ENCODE measurements around the gene STK25. TPM values are rescaled to one million over a fixed set of nuclear protein-coding genes. Genes with fewer than 3 reads are reported as not detected.
A peak's percentile ranks its signal among the peaks of the same experiment; 100 is the strongest.
"Not testable (repeated sequence)": the region's sequence is repeated elsewhere in the genome, so short reads cannot be mapped to it uniquely, and the experiment has no call there.

The STK25 gene
- total RNA-seq, 2 experiments from 2014 or later = 120 to 201 TPM

DNA sequence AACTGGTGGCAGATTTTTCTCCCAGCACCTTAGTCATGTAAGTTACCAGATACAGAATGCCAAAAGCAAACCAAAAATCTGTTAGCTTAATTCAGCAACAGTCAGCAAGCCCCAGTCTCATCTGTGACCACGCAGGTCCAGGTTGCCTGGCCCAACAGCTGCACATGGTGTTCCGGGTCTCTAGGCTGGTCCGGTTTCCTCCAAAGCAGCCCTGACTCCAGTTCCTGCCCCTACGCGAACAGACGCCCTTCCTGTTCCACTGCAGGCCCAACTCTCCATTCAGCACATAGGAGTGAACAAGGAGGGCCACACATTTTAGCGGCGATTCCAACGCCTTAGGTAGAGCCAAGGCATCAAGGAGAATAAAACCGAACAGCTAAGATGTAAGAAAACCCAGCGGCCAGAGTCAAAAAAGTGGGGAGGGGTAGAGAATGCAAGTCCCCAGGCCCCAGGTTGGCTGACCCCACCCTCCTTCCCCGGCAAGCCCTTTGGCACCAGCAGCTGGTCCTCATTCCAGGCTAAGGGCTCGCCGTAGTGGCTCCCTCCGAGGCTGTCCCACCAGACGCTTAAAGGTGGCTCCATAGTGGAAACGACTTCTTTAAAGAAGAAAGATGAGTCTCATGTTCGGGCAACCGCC is 1.5 kb downstream of the STK25 start:
- H3K4me1 ChIP-seq (ENCODE audit: insufficient read depth, low read length, poor library complexity, severe bottlenecking) = peaks cover 18% of the 10 kb centered on the region
- CTCF ChIA-PET (ENCODE audit: unreplicated experiment) = no interaction called here
- H3K27ac ChIP-seq (ENCODE audit: low read depth, low read length, poor library complexity, severe bottlenecking) = no peak overlapping the region
- intact Hi-C loops (cut with micrococcal nuclease; ENCODE audit: unreplicated experiment) = no loop called here
- H3K79me2 ChIP-seq (ENCODE audit: insufficient read depth, low read depth, low read length) = peaks cover 12% of the 10 kb centered on the region
- POLR2A ChIA-PET = interaction anchor here (0.6 kb wide), 1 partner anchor 189 kb away, joined by 3 read pairs; no protein-coding TSS in a partner anchor
- H3K4me3 ChIP-seq (ENCODE audit: low read depth, low read length, poor library complexity, severe bottlenecking) = peak overlapping the region; percentile 98
- H3K4me2 ChIP-seq (ENCODE audit: low read length) = peak overlapping the region; percentile 93
- no peaks in the 10 kb centered on the region for H4K20me1 ChIP-seq (ENCODE audit: insufficient read depth, low read length)
- H3K36me3 ChIP-seq (ENCODE audit: insufficient read depth, low read length) = peaks cover 17% of the 10 kb centered on the region; the same call in 1 of the 2 replicates
- DNase-seq (ENCODE audit: low spot score) = no peak
- TF ChIP-seq CTCF (conservative IDR thresholded peaks at IDR 0.05; ENCODE audit: low read length) (no peak), EZH2phosphoT487 (IDR thresholded peaks at IDR 0.05; ENCODE audit: borderline replicate concordance, low read depth, low read length) (no peak)
- no peaks in the 10 kb centered on the region for H3K9me2 ChIP-seq (ENCODE audit: insufficient read depth, low read length)
- H2AFZ ChIP-seq (ENCODE audit: low read length) = no peak overlapping the region
- H3K9me3 ChIP-seq (ENCODE audit: low read length) = no peaks in the 10 kb centered on the region
- BruUV-seq (replicated peaks) = TSS peak; percentile 55

GRCh38 chr2:241506317-241506716 is 2.1 kb downstream of the STK25 start:
- Histone ChIP-seq H3K4me1 (ENCODE audit: insufficient read depth, low read length, poor library complexity, severe bottlenecking) (peaks cover 18% of the 10 kb centered on the region), H3K79me2 (ENCODE audit: insufficient read depth, low read depth, low read length) (peaks cover 12% of the 10 kb centered on the region), H3K36me3 (ENCODE audit: insufficient read depth, low read length) (peaks cover 20% of the 10 kb centered on the region; the same call in 1 of the 2 replicates)
- H3K4me2 ChIP-seq (ENCODE audit: low read length); intact Hi-C loops (cut with micrococcal nuclease; ENCODE audit: unreplicated experiment); DNase-seq (ENCODE audit: low spot score); H3K27ac ChIP-seq (ENCODE audit: low read depth, low read length, poor library complexity, severe bottlenecking); H3K9me3 ChIP-seq (ENCODE audit: low read length); H2AFZ ChIP-seq (ENCODE audit: low read length); BruUV-seq (replicated peaks); CTCF ChIA-PET (ENCODE audit: unreplicated experiment); H3K4me3 ChIP-seq (ENCODE audit: low read depth, low read length, poor library complexity, severe bottlenecking); H4K20me1 ChIP-seq (ENCODE audit: insufficient read depth, low read length); H3K9me2 ChIP-seq (ENCODE audit: insufficient read depth, low read length): not testable (repeated sequence)
- POLR2A ChIA-PET = interaction anchor here (0.6 kb wide), 2 partner anchors 188 to 356 kb away, joined by 3 read pairs; partner anchors contain the start of gene PPP1R7

DNA sequence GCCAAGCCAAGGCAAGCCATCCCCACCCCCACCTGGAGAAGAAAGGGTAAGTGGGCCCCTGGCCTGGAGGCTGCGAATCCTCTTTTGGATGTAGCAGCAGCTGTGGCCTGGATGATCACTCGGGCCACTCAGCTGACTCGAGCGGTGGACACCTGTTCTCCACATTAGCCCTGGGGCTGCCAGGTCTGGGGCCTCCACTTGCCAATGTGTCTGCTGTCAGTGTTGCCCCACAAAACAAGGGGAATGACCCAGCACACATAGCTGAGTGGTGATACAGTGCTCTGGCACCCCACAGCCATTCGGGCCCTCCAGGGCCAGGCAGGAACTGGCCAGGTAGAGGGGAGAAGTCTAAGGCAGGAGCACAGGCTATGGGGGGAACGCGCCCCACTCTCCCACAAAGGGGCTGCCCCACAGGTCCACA is 2.6 kb downstream of the STK25 start:
- no peak overlapping the region for H3K4me2 ChIP-seq (ENCODE audit: low read length)
- no peak overlapping the region for H3K4me3 ChIP-seq (ENCODE audit: low read depth, low read length, poor library complexity, severe bottlenecking)
- H4K20me1 ChIP-seq (ENCODE audit: insufficient read depth, low read length) = no peaks in the 10 kb centered on the region
- DNase-seq (ENCODE audit: low spot score) = no peak
- no TSS peak for BruUV-seq (replicated peaks)
- no peak overlapping the region for H2AFZ ChIP-seq (ENCODE audit: low read length)
- CTCF ChIA-PET (ENCODE audit: unreplicated experiment) = no interaction called here
- H3K36me3 ChIP-seq (ENCODE audit: insufficient read depth, low read length) = peaks cover 25% of the 10 kb centered on the region; the same call in 1 of the 2 replicates
- intact Hi-C loops (cut with micrococcal nuclease; ENCODE audit: unreplicated experiment) = no loop called here
- TF ChIP-seq CTCF (conservative IDR thresholded peaks at IDR 0.05; ENCODE audit: low read length) (no peak), EZH2phosphoT487 (IDR thresholded peaks at IDR 0.05; ENCODE audit: borderline replicate concordance, low read depth, low read length) (no peak)
- peaks cover 12% of the 10 kb centered on the region for H3K79me2 ChIP-seq (ENCODE audit: insufficient read depth, low read depth, low read length)
- no peaks in the 10 kb centered on the region for H3K9me2 ChIP-seq (ENCODE audit: insufficient read depth, low read length)
- no peaks in the 10 kb centered on the region for H3K9me3 ChIP-seq (ENCODE audit: low read length)
- no peak overlapping the region for H3K27ac ChIP-seq (ENCODE audit: low read depth, low read length, poor library complexity, severe bottlenecking)
- H3K4me1 ChIP-seq (ENCODE audit: insufficient read depth, low read length, poor library complexity, severe bottlenecking) = peaks cover 18% of the 10 kb centered on the region
- POLR2A ChIA-PET = interaction anchor here (0.6 kb wide), 1 partner anchor 355 kb away, joined by 3 read pairs; the partner anchor contains the start of gene PPP1R7
